ENCODE measurements around the gene TUBGCP2. TPM values are rescaled to one million over a fixed set of nuclear protein-coding genes. Genes with fewer than 3 reads are reported as not detected.

TUBGCP2 gene
- total RNA-seq, 4 donors from 2014 or later, result 44.5 to 107 (median 57.1) TPM

DNA sequence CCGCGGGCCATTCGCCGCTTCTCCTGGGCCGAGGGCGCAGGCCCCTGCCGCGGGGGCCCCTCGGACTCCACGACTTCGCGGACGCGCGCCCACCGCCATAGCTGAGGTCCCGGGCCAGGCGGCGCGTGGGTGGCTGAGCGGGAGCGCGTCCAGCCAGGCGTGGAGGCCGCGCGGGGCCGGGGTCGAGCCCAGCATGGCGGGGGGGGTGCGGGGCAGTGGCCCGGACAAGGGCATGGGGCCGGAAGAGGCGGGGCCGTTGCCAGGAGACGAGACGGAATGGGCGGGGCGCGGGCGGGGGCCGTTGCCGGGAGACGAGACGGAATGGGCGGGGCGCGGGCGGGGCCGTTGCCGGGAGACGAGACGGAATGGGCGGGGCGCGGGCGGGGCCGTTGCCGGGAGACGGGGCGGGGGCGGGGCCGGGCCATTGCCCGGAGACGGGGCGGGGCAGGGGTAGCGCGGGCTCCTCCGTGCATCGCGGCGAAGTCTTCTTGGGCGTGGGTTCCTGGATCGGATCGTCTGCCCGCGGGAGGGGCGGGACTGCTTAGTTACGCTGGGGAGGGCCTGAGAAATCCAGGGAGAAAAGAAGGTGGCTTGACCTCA is 46.8 kb downstream of the TUBGCP2 start:
- Histone ChIP-seq H3K36me3 (no peaks in the 10 kb centered on the region), H3K9me3 (no peaks in the 10 kb centered on the region), H3K27ac (peak overlapping the region; percentile 93), H3K27me3 (no peaks in the 10 kb centered on the region), H3K4me3 (peak overlapping the region; percentile 94), H3K4me1 (peaks cover 64% of the 10 kb centered on the region)
- TF ChIP-seq POLR2A (IDR thresholded peaks at IDR 0.05), result peak in 1 of 2 donors; percentile 60
- TF ChIP-seq POLR2AphosphoS5 (IDR thresholded peaks at IDR 0.05), result no peak
- WGBS, result 8% methylated on average over 32 of the region's 79 CpGs
- DNase-seq (ENCODE audit: low spot score in 2 of 2), result peak; percentile 92 to 93

- Histone ChIP-seq H3K27ac (peak overlapping the region; percentile 93), H3K27me3 (no peaks in the 10 kb centered on the region), H3K4me1 (peaks cover 64% of the 10 kb centered on the region), H3K4me3 (peak overlapping the region; percentile 94), H3K9me3 (no peaks in the 10 kb centered on the region), H3K36me3 (no peaks in the 10 kb centered on the region)
- DNase-seq (ENCODE audit: low spot score in 2 of 2), result peak in 1 of 2 donors; percentile 84
- no CpG with 5 or more reads among the region's 50 CpGs for WGBS
- no peak for TF ChIP-seq POLR2AphosphoS5 (IDR thresholded peaks at IDR 0.05)
- TF ChIP-seq POLR2A (IDR thresholded peaks at IDR 0.05), result no peak
- TF ChIP-seq EP300 (IDR thresholded peaks at IDR 0.05), result no peak
- TF ChIP-seq CTCF (IDR thresholded peaks at IDR 0.05), result no peak
Measured at GRCh38 chr10:133260895-133261725, 47.6 kb downstream of the TUBGCP2 start.

- H3K27me3 ChIP-seq, result no peaks in the 10 kb centered on the region
- peak overlapping the region; percentile 80 for H3K27ac ChIP-seq
- H3K9me3 ChIP-seq, result no peaks in the 10 kb centered on the region
- no peak overlapping the region for H3K4me3 ChIP-seq
- DNase-seq (ENCODE audit: low spot score in 2 of 2), result no peak
- TF ChIP-seq CTCF (IDR thresholded peaks at IDR 0.05) (no peak), EP300 (IDR thresholded peaks at IDR 0.05) (no peak), POLR2A (IDR thresholded peaks at IDR 0.05) (no peak), POLR2AphosphoS5 (IDR thresholded peaks at IDR 0.05) (no peak)
- H3K36me3 ChIP-seq, result no peaks in the 10 kb centered on the region
- WGBS, result 90% methylated on average over 2 of the region's 12 CpGs
- peaks cover 63% of the 10 kb centered on the region for H3K4me1 ChIP-seq
Measured at GRCh38 chr10:133259602-133259989, 49.1 kb downstream of the TUBGCP2 start.

DNA sequence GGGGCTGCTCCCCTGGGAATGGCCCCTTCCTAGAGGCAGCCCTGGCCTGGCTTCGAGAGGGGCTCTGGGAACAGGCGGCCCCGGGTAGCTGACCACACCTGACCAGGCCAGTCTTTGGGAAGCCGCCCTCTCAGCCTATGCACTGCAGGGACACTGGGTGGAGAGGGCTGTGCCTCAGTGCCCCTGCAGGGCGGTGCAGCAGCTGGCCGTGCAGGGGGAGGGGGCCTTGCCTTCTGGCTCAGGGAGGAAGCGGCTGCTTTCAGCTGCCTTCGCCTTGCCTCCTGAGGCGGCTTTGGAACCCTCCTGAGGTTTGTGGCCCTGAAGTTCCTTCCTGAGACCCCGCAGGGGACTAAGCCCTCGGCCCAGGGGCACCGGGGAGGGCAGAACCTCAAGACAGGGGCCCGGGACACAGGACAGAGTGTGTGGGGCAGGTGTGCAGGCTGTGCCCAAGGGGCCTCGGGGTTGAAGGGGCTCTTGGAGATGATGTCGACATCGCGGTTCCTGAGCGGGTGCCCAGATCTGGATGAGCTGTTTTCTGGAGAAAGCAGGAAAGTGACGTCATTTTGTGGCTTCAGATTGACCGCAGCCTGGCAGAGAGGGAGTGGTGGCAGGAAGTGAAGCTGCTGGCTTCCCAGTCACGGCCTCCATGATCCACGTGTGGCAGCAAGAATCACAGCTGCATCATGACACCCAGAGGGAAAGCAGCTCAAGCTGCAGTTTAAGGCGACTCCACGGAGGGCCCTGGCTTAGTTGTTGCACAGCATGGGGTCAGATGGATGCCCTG is 49.7 kb downstream of the TUBGCP2 start:
- TF ChIP-seq POLR2AphosphoS5 (IDR thresholded peaks at IDR 0.05) (peak; percentile 39 to 52 (median 47)), POLR2A (IDR thresholded peaks at IDR 0.05) (no peak)
- H3K4me1 ChIP-seq, result peaks cover 58% of the 10 kb centered on the region
- H3K9me3 ChIP-seq, result no peaks in the 10 kb centered on the region
- no peaks in the 10 kb centered on the region for H3K27me3 ChIP-seq
- WGBS, result no CpG with 5 or more reads among the region's 24 CpGs
- H3K27ac ChIP-seq, result peak overlapping the region; percentile 80
- H3K36me3 ChIP-seq, result no peaks in the 10 kb centered on the region
- peak; percentile 92 to 93 for DNase-seq (ENCODE audit: low spot score in 2 of 2)
- no peak overlapping the region for H3K4me3 ChIP-seq

DNA sequence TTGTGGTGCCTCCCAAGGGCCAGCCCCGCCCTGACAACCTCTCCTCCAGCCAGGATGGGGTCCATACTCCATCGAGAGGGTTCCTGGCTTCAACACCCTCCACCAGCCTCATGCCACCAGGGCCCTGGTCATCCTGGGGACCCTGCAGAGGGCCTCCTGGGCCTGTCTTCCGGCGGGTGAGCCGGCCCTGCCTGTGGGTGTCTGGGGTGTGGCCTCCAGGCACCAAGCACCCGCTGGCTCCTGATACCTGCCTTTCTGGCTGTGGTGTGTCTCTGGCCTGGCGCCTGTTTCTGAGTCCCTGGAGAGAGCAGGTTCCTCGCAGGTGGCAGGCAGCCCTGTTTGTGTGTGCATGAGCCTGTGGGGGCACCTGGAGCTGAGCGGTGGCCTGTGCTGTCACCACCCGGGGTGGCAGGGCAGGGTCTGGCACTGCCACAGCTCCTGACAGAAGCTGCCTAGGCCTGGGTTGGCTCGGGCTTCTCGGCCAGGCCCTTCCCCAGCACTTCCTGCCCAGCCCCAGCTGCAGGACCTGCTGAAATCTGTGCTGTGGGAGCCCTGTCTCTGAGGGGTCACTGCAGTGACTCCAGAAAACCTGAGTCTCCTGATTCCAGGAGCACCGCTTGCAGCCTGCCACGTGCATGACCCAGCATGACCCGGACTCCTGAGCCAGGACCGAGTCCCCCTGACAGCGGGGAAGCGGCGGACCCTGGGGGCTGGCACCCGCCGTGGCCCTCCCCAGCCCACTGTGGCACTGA is 50.4 kb downstream of the TUBGCP2 start:
- Histone ChIP-seq H3K36me3 (no peaks in the 10 kb centered on the region), H3K27me3 (no peaks in the 10 kb centered on the region), H3K27ac (peak overlapping the region; percentile 80), H3K4me1 (peaks cover 58% of the 10 kb centered on the region), H3K9me3 (no peaks in the 10 kb centered on the region), H3K4me3 (peak overlapping the region; percentile 36)
- no peak for DNase-seq (ENCODE audit: low spot score in 2 of 2)
- 70% methylated on average over 2 of the region's 21 CpGs for WGBS
- TF ChIP-seq POLR2AphosphoS5 (IDR thresholded peaks at IDR 0.05), result no peak
- no peak for TF ChIP-seq EP300 (IDR thresholded peaks at IDR 0.05)
- TF ChIP-seq POLR2A (IDR thresholded peaks at IDR 0.05), result peak in 1 of 2 donors; percentile 2
- TF ChIP-seq CTCF (IDR thresholded peaks at IDR 0.05), result no peak

All from suprapubic skin (tissue), 4 donors.